ENCODE measurements around the gene DAP3. TPM values are rescaled to one million over a fixed set of nuclear protein-coding genes. Genes with fewer than 3 reads are reported as not detected.
"Not testable (repeated sequence)": the region's sequence is repeated elsewhere in the genome, so short reads cannot be mapped to it uniquely, and the experiment has no call there.

The DAP3 gene
- total and polyA plus RNA-seq, 10 of the 15 experiments (the other 5 are each of a cell fraction or from before 2014, with no cell fraction given), result 60.0 to 223 (median 138) TPM

DNA sequence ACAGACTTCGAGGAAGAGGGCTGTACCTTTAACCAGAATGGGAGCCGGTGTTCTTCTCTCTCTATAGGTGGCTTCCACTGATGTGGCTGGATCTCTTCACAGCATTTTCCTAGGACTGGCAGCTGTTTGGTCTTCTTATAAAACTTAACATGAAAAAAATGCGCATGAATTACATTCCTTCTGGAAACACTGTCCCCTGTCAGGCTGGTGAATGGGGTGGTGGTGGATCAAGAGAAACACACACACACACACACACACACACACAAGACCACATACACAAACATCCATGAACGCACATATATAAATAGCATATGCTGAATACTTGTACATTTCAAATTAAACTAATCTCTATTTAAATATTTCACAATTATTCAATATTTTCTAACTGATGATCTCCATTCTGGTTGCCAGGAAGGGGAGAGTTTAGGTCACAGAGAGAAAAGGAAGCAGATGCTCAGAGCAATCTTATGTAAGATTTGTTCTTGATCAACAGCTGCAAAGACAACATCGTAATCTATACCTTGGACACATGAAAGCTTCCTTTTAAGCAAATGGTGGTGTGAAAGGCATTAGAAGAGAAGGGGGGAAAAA lies 78.6 kb downstream of the DAP3 start:
- 92% methylated on average over 3 of the region's 5 CpGs for WGBS (ENCODE audit: insufficient coverage, insufficient replicate concordance, low lambda C conversion rate, missing lambda C conversion rate)
- H3K4me3 ChIP-seq; intact Hi-C loops (cut with micrococcal nuclease; ENCODE audit: unreplicated experiment); H3K79me2 ChIP-seq (ENCODE audit: control insufficient read depth, insufficient read depth, low read length); H3K4me1 ChIP-seq (ENCODE audit: control insufficient read depth, insufficient read depth, low read length); H4K20me1 ChIP-seq (ENCODE audit: control insufficient read depth, insufficient read depth); in situ Hi-C loops (cut with MboI); FAIRE-seq; H3K4me2 ChIP-seq (ENCODE audit: control insufficient read depth, insufficient read depth); H3K27ac ChIP-seq (ENCODE audit: control insufficient read depth, insufficient read depth); POLR2A ChIA-PET; H2AFZ ChIP-seq (ENCODE audit: control insufficient read depth, low read depth, low read length); RAD21 ChIA-PET (ENCODE audit: unreplicated experiment); CTCF ChIA-PET; H3K9me3 ChIP-seq (replicated peaks; ENCODE audit: control insufficient read depth, insufficient read depth, low read length); BruUV-seq (replicated peaks); H3K27me3 ChIP-seq (replicated peaks in 1 of 2; ENCODE audit: control insufficient read depth in 2 of 2, insufficient read depth in 2 of 2, low read length in 1 of 2); ATAC-seq; H3K9ac ChIP-seq (ENCODE audit: control insufficient read depth, insufficient read depth, low read length); DNase-seq (ENCODE audit: low read depth, low spot score); SMC1A ChIA-PET (ENCODE audit: uncharacterized antibody, unreplicated experiment): not testable (repeated sequence)
- peaks cover 7 to 10% of the 10 kb centered on the region in 2 experiments; a peak in 3 of 4 replicates for H3K36me3 ChIP-seq (ENCODE audit: control insufficient read depth in 2 of 2, insufficient read depth in 2 of 2, low read length in 1 of 2)

DNA sequence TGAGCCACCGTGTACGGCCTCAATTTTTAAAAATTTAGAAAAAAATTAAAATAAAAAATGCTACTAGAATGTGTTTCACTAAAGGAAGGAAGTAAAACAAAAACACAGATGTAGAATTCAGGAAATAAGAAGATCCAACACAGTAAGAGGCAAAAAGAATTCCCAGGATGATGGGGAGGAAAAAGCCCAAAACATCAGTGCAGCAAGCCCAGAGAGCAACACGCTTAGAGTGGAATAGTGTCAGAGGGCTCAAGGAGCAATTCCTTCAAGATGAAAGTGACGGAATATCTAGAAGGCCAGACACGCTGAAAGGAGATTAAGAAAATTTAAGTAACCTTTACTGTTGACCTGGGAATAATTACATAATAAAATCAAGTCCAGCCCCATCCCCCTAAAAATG lies 80.4 kb downstream of the DAP3 start:
- SMC1A ChIA-PET (ENCODE audit: uncharacterized antibody, unreplicated experiment), result no interaction called here
- no peak overlapping the region for H3K27ac ChIP-seq (ENCODE audit: control insufficient read depth, insufficient read depth)
- no peaks in the 10 kb centered on the region for H3K79me2 ChIP-seq (ENCODE audit: control insufficient read depth, insufficient read depth, low read length)
- H2AFZ ChIP-seq (ENCODE audit: control insufficient read depth, low read depth, low read length), result no peak overlapping the region
- FAIRE-seq, result no peak
- POLR2A ChIA-PET, result no interaction called here
- intact Hi-C loops (cut with micrococcal nuclease; ENCODE audit: unreplicated experiment) (no loop called here), in situ Hi-C loops (cut with MboI) (no loop called here)
- CTCF ChIA-PET, result no interaction called here
- BruUV-seq (replicated peaks), result no TSS peak
- no peak for ATAC-seq
- H3K4me3 ChIP-seq, result no peak overlapping the region
- H3K9me3 ChIP-seq (replicated peaks; ENCODE audit: control insufficient read depth, insufficient read depth, low read length), result no peaks in the 10 kb centered on the region
- H3K4me2 ChIP-seq (ENCODE audit: control insufficient read depth, insufficient read depth), result no peak overlapping the region
- H3K4me1 ChIP-seq (ENCODE audit: control insufficient read depth, insufficient read depth, low read length), result no peaks in the 10 kb centered on the region
- H4K20me1 ChIP-seq (ENCODE audit: control insufficient read depth, insufficient read depth), result no peaks in the 10 kb centered on the region
- H3K27me3 ChIP-seq (replicated peaks in 1 of 2; ENCODE audit: control insufficient read depth in 2 of 2, insufficient read depth in 2 of 2, low read length in 1 of 2), result no peaks in the 10 kb centered on the region
- WGBS (ENCODE audit: insufficient coverage, insufficient replicate concordance, low lambda C conversion rate, missing lambda C conversion rate), result 99% methylated on average over 5 of the region's 5 CpGs
- DNase-seq (ENCODE audit: low read depth, low spot score), result no peak
- RAD21 ChIA-PET (ENCODE audit: unreplicated experiment), result interaction anchor here (0.6 kb wide), 1 partner anchor 251 kb away, joined by 3 read pairs; no protein-coding TSS in a partner anchor
- peaks cover 7 to 10% of the 10 kb centered on the region in 2 experiments for H3K36me3 ChIP-seq (ENCODE audit: control insufficient read depth in 2 of 2, insufficient read depth in 2 of 2, low read length in 1 of 2)
- H3K9ac ChIP-seq (ENCODE audit: control insufficient read depth, insufficient read depth, low read length), result no peak overlapping the region
- TF ChIP-seq, protein P1, sequence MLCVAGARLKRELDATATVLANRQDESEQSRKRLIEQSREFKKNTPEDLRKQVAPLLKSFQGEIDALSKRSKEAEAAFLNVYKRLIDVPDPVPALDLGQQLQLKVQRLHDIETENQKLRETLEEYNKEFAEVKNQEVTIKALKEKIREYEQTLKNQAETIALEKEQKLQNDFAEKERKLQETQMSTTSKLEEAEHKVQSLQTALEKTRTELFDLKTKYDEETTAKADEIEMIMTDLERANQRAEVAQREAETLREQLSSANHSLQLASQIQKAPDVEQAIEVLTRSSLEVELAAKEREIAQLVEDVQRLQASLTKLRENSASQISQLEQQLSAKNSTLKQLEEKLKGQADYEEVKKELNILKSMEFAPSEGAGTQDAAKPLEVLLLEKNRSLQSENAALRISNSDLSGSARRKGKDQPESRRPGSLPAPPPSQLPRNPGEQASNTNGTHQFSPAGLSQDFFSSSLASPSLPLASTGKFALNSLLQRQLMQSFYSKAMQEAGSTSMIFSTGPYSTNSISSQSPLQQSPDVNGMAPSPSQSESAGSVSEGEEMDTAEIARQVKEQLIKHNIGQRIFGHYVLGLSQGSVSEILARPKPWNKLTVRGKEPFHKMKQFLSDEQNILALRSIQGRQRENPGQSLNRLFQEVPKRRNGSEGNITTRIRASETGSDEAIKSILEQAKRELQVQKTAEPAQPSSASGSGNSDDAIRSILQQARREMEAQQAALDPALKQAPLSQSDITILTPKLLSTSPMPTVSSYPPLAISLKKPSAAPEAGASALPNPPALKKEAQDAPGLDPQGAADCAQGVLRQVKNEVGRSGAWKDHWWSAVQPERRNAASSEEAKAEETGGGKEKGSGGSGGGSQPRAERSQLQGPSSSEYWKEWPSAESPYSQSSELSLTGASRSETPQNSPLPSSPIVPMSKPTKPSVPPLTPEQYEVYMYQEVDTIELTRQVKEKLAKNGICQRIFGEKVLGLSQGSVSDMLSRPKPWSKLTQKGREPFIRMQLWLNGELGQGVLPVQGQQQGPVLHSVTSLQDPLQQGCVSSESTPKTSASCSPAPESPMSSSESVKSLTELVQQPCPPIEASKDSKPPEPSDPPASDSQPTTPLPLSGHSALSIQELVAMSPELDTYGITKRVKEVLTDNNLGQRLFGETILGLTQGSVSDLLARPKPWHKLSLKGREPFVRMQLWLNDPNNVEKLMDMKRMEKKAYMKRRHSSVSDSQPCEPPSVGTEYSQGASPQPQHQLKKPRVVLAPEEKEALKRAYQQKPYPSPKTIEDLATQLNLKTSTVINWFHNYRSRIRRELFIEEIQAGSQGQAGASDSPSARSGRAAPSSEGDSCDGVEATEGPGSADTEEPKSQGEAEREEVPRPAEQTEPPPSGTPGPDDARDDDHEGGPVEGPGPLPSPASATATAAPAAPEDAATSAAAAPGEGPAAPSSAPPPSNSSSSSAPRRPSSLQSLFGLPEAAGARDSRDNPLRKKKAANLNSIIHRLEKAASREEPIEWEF (IDR thresholded peaks at IDR 0.05; ENCODE audit: insufficient replicate concordance, low read depth, low read length), result no peak
- no peak for TF ChIP-seq REST (IDR thresholded peaks at IDR 0.05; ENCODE audit: low read depth, low read length)
- no peak for TF ChIP-seq GATAD2B (conservative IDR thresholded peaks at IDR 0.05; ENCODE audit: low read depth)
- TF ChIP-seq ATF7 (IDR thresholded peaks at IDR 0.05; ENCODE audit: low read depth), result no peak
- TF ChIP-seq SMAD5 (IDR thresholded peaks at IDR 0.05; ENCODE audit: low read depth), result no peak
- no peak for TF ChIP-seq TBL1XR1 (IDR thresholded peaks at IDR 0.05; ENCODE audit: low read depth, low read length)
- TF ChIP-seq ZZZ3 (IDR thresholded peaks at IDR 0.05; ENCODE audit: control insufficient read depth, insufficient read length, low read depth), result no peak
- TF ChIP-seq ZNF622 (IDR thresholded peaks at IDR 0.05), result no peak
- TF ChIP-seq SIX5 (IDR thresholded peaks at IDR 0.05; ENCODE audit: low read depth, low read length, severe bottlenecking), result no peak

All from GM12878 (cell line).